Liver (tissue), 3 donors: Measurements from ENCODE around the gene SANBR.

Source experiments
- ATF3 ChIP-seq: IDR thresholded peaks from 2 replicates; pipeline ENCODE4 v1.6.1; 2016; ENCODE audit warnings: antibody characterized with exemption
- FOXA1 ChIP-seq: IDR thresholded peaks from 2 replicates; pipeline ENCODE4 v1.6.1; 2016; ENCODE audit warnings: antibody characterized with exemption
- GABPA ChIP-seq, 2 donors: IDR thresholded peaks in 1 of 2; conservative IDR thresholded peaks in 1 of 2; 2 replicates each; pipeline ENCODE4 v1.6.1; 2016; ENCODE audit warnings: antibody characterized with exemption in 2 of 2, mild to moderate bottlenecking in 1 of 2, moderate library complexity in 1 of 2
- MAX ChIP-seq: IDR thresholded peaks from 2 replicates; pipeline ENCODE4 v1.6.1; 2016; ENCODE audit warnings: antibody characterized with exemption
- SP1 ChIP-seq: IDR thresholded peaks from 2 replicates; pipeline ENCODE4 v1.6.1; 2018; ENCODE audit warnings: antibody characterized with exemption, mild to moderate bottlenecking
- YY1 ChIP-seq: IDR thresholded peaks from 2 replicates; pipeline ENCODE4 v1.6.1; 2016; ENCODE audit warnings: antibody characterized with exemption, mild to moderate bottlenecking
- ZBTB33 ChIP-seq: IDR thresholded peaks from 2 replicates; pipeline ENCODE4 v1.6.1; 2016; ENCODE audit warnings: antibody characterized with exemption
- TF ChIP-seq, protein P1 (sequence below): fragments of 150-350 bp; IDR thresholded peaks from 2 replicates; pipeline ENCODE4 v1.5.1; 2017; ENCODE audit warnings: improper control_type of control experiment, low read depth, low read length; ENCODE audit not compliant: missing input control
- TF ChIP-seq, protein P2 (sequence below): IDR thresholded peaks from 2 replicates; pipeline ENCODE4 v1.6.1; 2016; ENCODE audit warnings: antibody characterized with exemption, mild to moderate bottlenecking
- donor health status: healthy.
- donor health status: healthy.

GRCh38 chr2:61057562-61057961 is 8.1 kb upstream of the SANBR start:
- TF ChIP-seq, protein P1, sequence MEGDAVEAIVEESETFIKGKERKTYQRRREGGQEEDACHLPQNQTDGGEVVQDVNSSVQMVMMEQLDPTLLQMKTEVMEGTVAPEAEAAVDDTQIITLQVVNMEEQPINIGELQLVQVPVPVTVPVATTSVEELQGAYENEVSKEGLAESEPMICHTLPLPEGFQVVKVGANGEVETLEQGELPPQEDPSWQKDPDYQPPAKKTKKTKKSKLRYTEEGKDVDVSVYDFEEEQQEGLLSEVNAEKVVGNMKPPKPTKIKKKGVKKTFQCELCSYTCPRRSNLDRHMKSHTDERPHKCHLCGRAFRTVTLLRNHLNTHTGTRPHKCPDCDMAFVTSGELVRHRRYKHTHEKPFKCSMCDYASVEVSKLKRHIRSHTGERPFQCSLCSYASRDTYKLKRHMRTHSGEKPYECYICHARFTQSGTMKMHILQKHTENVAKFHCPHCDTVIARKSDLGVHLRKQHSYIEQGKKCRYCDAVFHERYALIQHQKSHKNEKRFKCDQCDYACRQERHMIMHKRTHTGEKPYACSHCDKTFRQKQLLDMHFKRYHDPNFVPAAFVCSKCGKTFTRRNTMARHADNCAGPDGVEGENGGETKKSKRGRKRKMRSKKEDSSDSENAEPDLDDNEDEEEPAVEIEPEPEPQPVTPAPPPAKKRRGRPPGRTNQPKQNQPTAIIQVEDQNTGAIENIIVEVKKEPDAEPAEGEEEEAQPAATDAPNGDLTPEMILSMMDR: no peak
- TF ChIP-seq YY1: no peak
- no peak for TF ChIP-seq GABPA (IDR thresholded peaks at IDR 0.05 in 1 of 2, conservative IDR thresholded peaks at IDR 0.05 in 1 of 2)
- TF ChIP-seq SP1: no peak
- no peak for TF ChIP-seq FOXA1
- no peak for TF ChIP-seq ATF3
- no peak for TF ChIP-seq MAX
- TF ChIP-seq, protein P2, sequence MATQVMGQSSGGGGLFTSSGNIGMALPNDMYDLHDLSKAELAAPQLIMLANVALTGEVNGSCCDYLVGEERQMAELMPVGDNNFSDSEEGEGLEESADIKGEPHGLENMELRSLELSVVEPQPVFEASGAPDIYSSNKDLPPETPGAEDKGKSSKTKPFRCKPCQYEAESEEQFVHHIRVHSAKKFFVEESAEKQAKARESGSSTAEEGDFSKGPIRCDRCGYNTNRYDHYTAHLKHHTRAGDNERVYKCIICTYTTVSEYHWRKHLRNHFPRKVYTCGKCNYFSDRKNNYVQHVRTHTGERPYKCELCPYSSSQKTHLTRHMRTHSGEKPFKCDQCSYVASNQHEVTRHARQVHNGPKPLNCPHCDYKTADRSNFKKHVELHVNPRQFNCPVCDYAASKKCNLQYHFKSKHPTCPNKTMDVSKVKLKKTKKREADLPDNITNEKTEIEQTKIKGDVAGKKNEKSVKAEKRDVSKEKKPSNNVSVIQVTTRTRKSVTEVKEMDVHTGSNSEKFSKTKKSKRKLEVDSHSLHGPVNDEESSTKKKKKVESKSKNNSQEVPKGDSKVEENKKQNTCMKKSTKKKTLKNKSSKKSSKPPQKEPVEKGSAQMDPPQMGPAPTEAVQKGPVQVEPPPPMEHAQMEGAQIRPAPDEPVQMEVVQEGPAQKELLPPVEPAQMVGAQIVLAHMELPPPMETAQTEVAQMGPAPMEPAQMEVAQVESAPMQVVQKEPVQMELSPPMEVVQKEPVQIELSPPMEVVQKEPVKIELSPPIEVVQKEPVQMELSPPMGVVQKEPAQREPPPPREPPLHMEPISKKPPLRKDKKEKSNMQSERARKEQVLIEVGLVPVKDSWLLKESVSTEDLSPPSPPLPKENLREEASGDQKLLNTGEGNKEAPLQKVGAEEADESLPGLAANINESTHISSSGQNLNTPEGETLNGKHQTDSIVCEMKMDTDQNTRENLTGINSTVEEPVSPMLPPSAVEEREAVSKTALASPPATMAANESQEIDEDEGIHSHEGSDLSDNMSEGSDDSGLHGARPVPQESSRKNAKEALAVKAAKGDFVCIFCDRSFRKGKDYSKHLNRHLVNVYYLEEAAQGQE: no peak
- no peak for TF ChIP-seq ZBTB33
